PFSK-1 (cell line): ENCODE data around the gene GH1.

Source experiments
- FOXP2 ChIP-seq: optimal IDR thresholded peaks from 2 replicates; pipeline ENCODE3; 2011; ENCODE audit warnings: borderline replicate concordance, control low read depth, inconsistent platforms; ENCODE audit not compliant: insufficient read depth; ENCODE audit errors: extremely low read length, extremely low read depth
- POLR2AphosphoS5 ChIP-seq: IDR thresholded peaks from 2 replicates; pipeline ENCODE4 v1.6.1; 2012; ENCODE audit warnings: low read depth, mild to moderate bottlenecking, control low read depth, low read length, moderate library complexity
- TAF1 ChIP-seq: IDR thresholded peaks from 2 replicates; pipeline ENCODE4 v1.6.1; 2012; ENCODE audit warnings: low read length, control low read depth, borderline replicate concordance; ENCODE audit not compliant: insufficient read depth

- TF ChIP-seq TAF1 (no peak), POLR2AphosphoS5 (no peak), FOXP2 (no peak)
Measured at GRCh38 chr17:63914471-63914870, 4.2 kb downstream of the GH1 start.
